ENCODE results near the gene TRIM29.

Gene TRIM29

DNA sequence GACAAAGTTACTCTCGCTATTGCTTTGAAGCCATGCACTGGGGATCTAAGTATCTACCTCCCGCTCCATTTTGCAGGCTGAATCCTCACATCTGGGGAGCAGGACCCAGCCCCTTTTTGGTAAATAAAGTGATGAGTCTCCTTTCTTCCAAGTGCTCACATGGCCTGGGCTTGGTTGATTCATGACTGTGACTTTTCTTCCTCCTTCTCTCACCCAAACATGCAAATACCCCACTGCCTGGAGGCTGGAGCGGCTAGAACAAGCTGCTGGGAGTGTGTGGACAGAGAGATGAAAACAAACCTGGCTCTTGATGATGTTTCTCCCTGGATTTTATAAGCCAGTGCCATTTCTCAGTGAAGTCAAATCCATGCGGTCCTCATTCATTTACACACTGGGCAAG lies 72.7 kb downstream of the TRIM29 start:
- TF ChIP-seq, protein P1, sequence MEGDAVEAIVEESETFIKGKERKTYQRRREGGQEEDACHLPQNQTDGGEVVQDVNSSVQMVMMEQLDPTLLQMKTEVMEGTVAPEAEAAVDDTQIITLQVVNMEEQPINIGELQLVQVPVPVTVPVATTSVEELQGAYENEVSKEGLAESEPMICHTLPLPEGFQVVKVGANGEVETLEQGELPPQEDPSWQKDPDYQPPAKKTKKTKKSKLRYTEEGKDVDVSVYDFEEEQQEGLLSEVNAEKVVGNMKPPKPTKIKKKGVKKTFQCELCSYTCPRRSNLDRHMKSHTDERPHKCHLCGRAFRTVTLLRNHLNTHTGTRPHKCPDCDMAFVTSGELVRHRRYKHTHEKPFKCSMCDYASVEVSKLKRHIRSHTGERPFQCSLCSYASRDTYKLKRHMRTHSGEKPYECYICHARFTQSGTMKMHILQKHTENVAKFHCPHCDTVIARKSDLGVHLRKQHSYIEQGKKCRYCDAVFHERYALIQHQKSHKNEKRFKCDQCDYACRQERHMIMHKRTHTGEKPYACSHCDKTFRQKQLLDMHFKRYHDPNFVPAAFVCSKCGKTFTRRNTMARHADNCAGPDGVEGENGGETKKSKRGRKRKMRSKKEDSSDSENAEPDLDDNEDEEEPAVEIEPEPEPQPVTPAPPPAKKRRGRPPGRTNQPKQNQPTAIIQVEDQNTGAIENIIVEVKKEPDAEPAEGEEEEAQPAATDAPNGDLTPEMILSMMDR (IDR thresholded peaks at IDR 0.05; ENCODE audit: borderline replicate concordance, insufficient read depth, low read depth, low read length), result no peak

DNA sequence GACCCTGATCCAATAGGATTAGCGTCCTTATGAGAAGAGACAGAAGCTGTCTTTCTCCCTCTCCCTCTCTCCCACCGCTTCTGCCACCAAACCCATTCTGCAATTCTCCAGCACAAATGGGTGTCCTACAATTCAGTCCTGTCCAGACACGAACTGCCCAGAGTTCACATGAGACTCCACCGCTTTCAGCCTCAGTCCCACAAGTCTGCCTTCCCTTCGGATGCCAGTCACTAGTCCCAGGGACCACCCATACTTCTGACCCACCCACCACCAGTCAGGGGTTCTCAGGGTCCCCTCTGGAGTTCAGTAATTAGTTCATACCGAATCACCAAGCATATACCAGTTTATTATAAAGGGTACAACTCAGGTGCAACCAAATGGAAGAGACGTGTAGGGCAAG lies 73.6 kb downstream of the TRIM29 start:
- TF ChIP-seq, protein P1 (IDR thresholded peaks at IDR 0.05; ENCODE audit: borderline replicate concordance, insufficient read depth, low read depth, low read length), result no peak
- no peak overlapping the region for H3K4me3 ChIP-seq (ENCODE audit: low read depth, low read length)

More for the DNA sequence above, 72.7 kb downstream of the TRIM29 start:
- no peak overlapping the region for H3K4me3 ChIP-seq (ENCODE audit: low read depth, low read length)

DNA sequence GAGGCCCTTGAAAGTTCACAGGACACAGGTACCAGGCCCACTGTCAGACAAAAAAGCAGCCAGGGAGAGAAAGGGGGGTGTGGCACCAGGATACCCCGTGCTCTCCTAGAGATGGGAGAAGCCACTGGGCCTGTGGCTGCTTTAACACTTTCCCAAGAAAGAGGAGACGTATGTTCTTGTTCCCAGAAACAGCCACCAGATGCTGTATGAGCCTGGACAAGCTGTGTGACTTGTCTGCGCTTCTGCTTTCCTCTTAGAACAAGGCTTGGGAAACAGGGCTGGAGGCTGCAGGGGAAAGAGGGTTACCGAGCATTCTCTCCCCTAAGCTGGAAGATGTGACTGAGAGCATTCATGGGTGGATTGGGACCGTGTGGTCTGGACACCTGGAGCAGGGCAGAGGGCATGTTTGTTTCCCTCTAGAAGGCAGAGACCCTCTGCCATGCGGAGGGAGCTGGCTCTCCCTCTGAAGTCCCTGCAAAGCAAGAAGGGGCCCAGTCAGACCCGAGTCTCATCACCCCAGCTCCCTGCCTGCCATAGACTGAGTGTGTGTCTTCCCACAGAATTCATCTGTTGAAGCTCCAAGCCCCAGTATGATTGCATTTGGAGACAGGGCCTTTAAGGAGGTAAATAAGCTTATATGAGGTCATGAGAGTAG lies 74.1 kb downstream of the TRIM29 start:
- H3K4me3 ChIP-seq (ENCODE audit: low read depth, low read length), result no peak overlapping the region
- TF ChIP-seq, protein P1 (IDR thresholded peaks at IDR 0.05; ENCODE audit: borderline replicate concordance, insufficient read depth, low read depth, low read length), result no peak

DNA sequence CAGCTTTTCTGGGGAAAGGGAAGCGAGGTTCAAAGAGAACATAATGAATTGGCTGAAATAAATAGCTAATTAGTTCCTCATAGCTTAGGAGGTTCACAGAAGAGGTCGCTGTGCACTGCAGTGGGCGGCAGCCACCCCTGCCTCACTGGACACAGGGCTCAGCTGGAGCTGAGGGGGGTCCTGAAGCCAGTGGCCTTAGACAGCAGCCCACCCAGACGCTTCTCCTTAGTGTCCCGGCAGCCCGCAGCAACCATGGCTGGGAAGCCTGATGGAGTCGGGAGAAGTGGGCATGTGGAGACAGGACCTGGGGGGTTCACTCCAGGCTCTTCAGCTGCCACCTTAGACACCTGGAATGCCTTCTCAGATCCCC lies 75.4 kb downstream of the TRIM29 start:
- TF ChIP-seq, protein P1 (IDR thresholded peaks at IDR 0.05; ENCODE audit: borderline replicate concordance, insufficient read depth, low read depth, low read length), result no peak
- H3K4me3 ChIP-seq (ENCODE audit: low read depth, low read length), result no peak overlapping the region

DNA sequence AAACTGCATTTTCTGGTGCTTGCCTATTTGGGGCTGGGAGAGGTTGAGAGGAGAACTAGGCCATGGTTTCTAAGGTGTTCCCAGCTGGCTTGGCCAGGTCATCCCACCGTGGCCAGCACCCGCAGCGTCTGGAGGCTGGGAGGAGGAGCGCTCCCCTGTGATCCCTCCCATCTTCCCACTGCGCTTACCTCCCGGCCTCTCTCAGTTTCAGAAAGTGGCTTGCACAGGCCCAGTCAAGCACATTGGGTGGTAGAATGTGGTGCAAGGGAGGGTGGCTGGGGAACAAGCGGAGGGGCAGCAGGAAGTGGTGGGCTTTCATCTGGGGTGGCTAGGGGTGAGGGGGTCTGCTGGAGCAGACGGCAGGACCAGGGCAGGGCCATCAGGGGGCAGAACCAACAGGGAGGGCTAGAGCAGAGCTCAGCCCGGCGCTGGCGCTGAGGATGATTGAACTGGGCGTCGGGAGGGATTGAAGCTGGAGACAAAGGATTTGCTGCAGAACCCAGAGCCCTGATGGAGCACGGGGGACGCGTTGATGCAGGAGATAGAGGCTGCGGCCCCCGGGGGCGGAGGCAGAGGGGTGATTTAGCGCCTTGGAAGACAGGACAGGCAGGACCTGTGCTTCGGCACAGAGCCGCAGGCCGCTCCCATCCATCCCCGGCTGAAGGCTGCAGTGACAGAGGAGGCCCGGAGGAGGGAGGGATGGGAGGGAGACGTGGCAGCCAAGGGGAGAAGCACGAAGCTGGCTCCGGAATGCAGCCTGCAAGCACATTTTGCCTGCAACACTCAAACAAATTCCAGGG lies 76.0 kb downstream of the TRIM29 start:
- H3K4me3 ChIP-seq (ENCODE audit: low read depth, low read length), result no peak overlapping the region
- TF ChIP-seq, protein P1 (IDR thresholded peaks at IDR 0.05; ENCODE audit: borderline replicate concordance, insufficient read depth, low read depth, low read length), result no peak
